SK-N-SH (cell line): ENCODE results near the gene CNPPD1. TPM values are rescaled to one million over a fixed set of nuclear protein-coding genes. Genes with fewer than 3 reads are reported as not detected.

Experiments used
- CTCF ChIA-PET: fragments of 300-600, 350-600 bp; formaldehyde crosslinking; extraction: SDS; loops from one replicate; lab custom pipeline; 2021; lab: Yijun Ruan, JAX
- POLR2A ChIA-PET: fragments of 350-600 bp; sonication (Branson Sonifier 250); formaldehyde crosslinking; extraction: SDS; loops from one replicate; lab custom pipeline; 2020; ENCODE audit warnings: antibody characterized with exemption, inconsistent platforms; lab: Yijun Ruan, JAX
- DNase-seq: peaks from one replicate; pipeline ENCODE4 v3.0.0; 2012
- H2AFZ ChIP-seq: fragments of 200-600 bp; sonication (generic); 2 replicates; pipeline ENCODE4 v1.8.1; 2016; ENCODE audit warnings: antibody characterized with exemption, mild to moderate bottlenecking, low read depth
- H3F3A ChIP-seq: fragments of 200-600 bp; sonication (generic); replicated peaks from 2 replicates; pipeline ENCODE3; 2016; ENCODE audit warnings: antibody characterized with exemption, mild to moderate bottlenecking; ENCODE audit not compliant: insufficient read depth
- H3K27ac ChIP-seq, 2 experiments: fragments of 200-500 bp in 1 of 2; fragments of 200-600 bp in 1 of 2; sonication (Bioruptor generic) in 1 of 2; sonication (generic), shearing (Covaris generic) in 1 of 2; 2 replicates each; pipeline versions ENCODE4 v1.5.1 to v1.6.1; 2014 to 2016; ENCODE audit warnings: low read depth in 2 of 2, inconsistent platforms in 1 of 2, low read length in 1 of 2, mild to moderate bottlenecking in 1 of 2, mixed read lengths in 1 of 2
- H3K27me3 ChIP-seq: fragments of 200-600 bp; sonication (generic), shearing (Covaris generic); 2 replicates; pipeline ENCODE4 v1.6.1; 2016; ENCODE audit warnings: mixed run types; ENCODE audit not compliant: insufficient read depth
- H3K36me3 ChIP-seq, 2 experiments: fragments of 200-500 bp in 1 of 2; fragments of 200-600 bp in 1 of 2; sonication (Bioruptor generic) in 1 of 2; sonication (generic) in 1 of 2; replicated peaks in 1 of 2; 2 replicates each; pipeline versions ENCODE3 to v1.5.1; 2014 to 2016; ENCODE audit warnings: low read length in 1 of 2, mild to moderate bottlenecking in 1 of 2; ENCODE audit not compliant: insufficient read depth in 2 of 2, control insufficient read depth in 1 of 2
- H3K4me1 ChIP-seq, 2 experiments: fragments of 200-500 bp in 1 of 2; fragments of 200-600 bp in 1 of 2; sonication (Bioruptor generic) in 1 of 2; sonication (generic), shearing (Covaris generic) in 1 of 2; 2 replicates each; pipeline versions ENCODE4 v1.5.1 to v1.6.1; 2014 to 2016; ENCODE audit warnings: low read depth in 1 of 2, low read length in 1 of 2, mixed run types in 1 of 2; ENCODE audit not compliant: insufficient read depth in 2 of 2, control insufficient read depth in 1 of 2
- H3K4me2 ChIP-seq: fragments of 200-600 bp; sonication (generic), shearing (Covaris generic); 2 replicates; pipeline ENCODE4 v1.6.1; 2017; ENCODE audit warnings: mixed run types
- H3K4me3 ChIP-seq, 2 experiments: fragments of 200-500 bp in 1 of 2; fragments of 200-600 bp in 1 of 2; sonication (Bioruptor generic) in 1 of 2; sonication (generic), shearing (Covaris generic) in 1 of 2; 2 replicates each; pipeline versions ENCODE4 v1.5.1 to v1.8.1; 2014 to 2016; ENCODE audit warnings: low read depth in 2 of 2, inconsistent platforms in 1 of 2, low read length in 1 of 2, mild to moderate bottlenecking in 1 of 2, mixed read lengths in 1 of 2, moderate library complexity in 1 of 2
- H3K79me2 ChIP-seq: fragments of 200-600 bp; sonication (generic); 2 replicates; pipeline ENCODE4 v1.8.1; 2017; ENCODE audit warnings: mild to moderate bottlenecking; ENCODE audit not compliant: insufficient read depth
- H3K9ac ChIP-seq: fragments of 200-600 bp; sonication (generic); 2 replicates; pipeline ENCODE4 v1.6.1; 2017; ENCODE audit warnings: mixed run types
- H3K9me2 ChIP-seq: fragments of 200-600 bp; sonication (generic); 2 replicates; pipeline ENCODE4 v1.6.1; 2017; ENCODE audit warnings: mixed run types
- H3K9me3 ChIP-seq: fragments of 200-600 bp; sonication (generic); 2 replicates; pipeline ENCODE4 v1.6.1; 2017; ENCODE audit warnings: mixed run types, mild to moderate bottlenecking, moderate library complexity
- H4K20me1 ChIP-seq: fragments of 200-600 bp; sonication (generic); 2 replicates; pipeline ENCODE4 v1.6.1; 2017; ENCODE audit warnings: mild to moderate bottlenecking, mixed run types; ENCODE audit not compliant: insufficient read depth
- FOSL2 ChIP-seq: IDR thresholded peaks from 2 replicates; pipeline ENCODE4 v1.4.0; 2012; ENCODE audit warnings: low read depth, mild to moderate bottlenecking, moderate library complexity, borderline replicate concordance
- FOXJ3 ChIP-seq: sonication (generic); formaldehyde crosslinking; IDR thresholded peaks from 2 replicates; pipeline ENCODE4 v1.5.1; 2020; ENCODE audit warnings: mild to moderate bottlenecking, missing genetic modification reagents
- FOXM1 ChIP-seq: IDR thresholded peaks from 2 replicates; pipeline ENCODE4 v1.4.0; 2012; ENCODE audit warnings: low read depth, mild to moderate bottlenecking
- GABPA ChIP-seq: IDR thresholded peaks from 2 replicates; pipeline ENCODE4 v1.4.0; 2012; ENCODE audit warnings: low read depth, mild to moderate bottlenecking
- IRF3 ChIP-seq: fragments of 150-350 bp; IDR thresholded peaks from 2 replicates; pipeline ENCODE4 v1.6.1; 2016; ENCODE audit warnings: mild to moderate bottlenecking, low read depth, low read length
- RAD21 ChIP-seq: IDR thresholded peaks from 2 replicates; pipeline ENCODE4 v1.6.1; 2012; ENCODE audit warnings: mild to moderate bottlenecking, low read length
- RCOR1 ChIP-seq: fragments of 150-350 bp; IDR thresholded peaks from 2 replicates; pipeline ENCODE4 v1.6.1; 2017; ENCODE audit warnings: antibody characterized with exemption, low read length
- REST ChIP-seq: IDR thresholded peaks from 2 replicates; pipeline ENCODE4 v1.6.1; 2012; ENCODE audit warnings: mild to moderate bottlenecking, low read depth, low read length, moderate library complexity
- RFX5 ChIP-seq: IDR thresholded peaks from 2 replicates; pipeline ENCODE4 v1.6.1; 2012; ENCODE audit warnings: mild to moderate bottlenecking, improper control_type of control experiment, low read length
- SIN3A ChIP-seq: IDR thresholded peaks from 2 replicates; pipeline ENCODE4 v1.6.1; 2012; ENCODE audit warnings: low read depth, mild to moderate bottlenecking, low read length, moderate library complexity, borderline replicate concordance
- TAF1 ChIP-seq: IDR thresholded peaks from 2 replicates; pipeline ENCODE4 v1.6.1; 2012; ENCODE audit warnings: low read depth, mild to moderate bottlenecking, low read length, moderate library complexity, borderline replicate concordance
- TEAD4 ChIP-seq: IDR thresholded peaks from 2 replicates; pipeline ENCODE4 v1.4.0; 2012; ENCODE audit warnings: mild to moderate bottlenecking, borderline replicate concordance; ENCODE audit not compliant: insufficient read depth
- USF2 ChIP-seq: fragments of 150-350 bp; IDR thresholded peaks from 2 replicates; pipeline ENCODE4 v1.6.1; 2017; ENCODE audit warnings: antibody characterized with exemption, low read length, low read depth, borderline replicate concordance
- YY1 ChIP-seq: IDR thresholded peaks from 2 replicates; pipeline ENCODE4 v1.4.0; 2012; ENCODE audit warnings: low read depth, mild to moderate bottlenecking
- WGBS: methylation state at CpG from one replicate; pipeline ENCODE4 v1.1.6; 2017; ENCODE audit warnings: low lambda C conversion rate; 5-methylcytosine and 5-hydroxymethylcytosine counted together
- polyA plus RNA-seq, 3 experiments: library from polyadenylated mRNA; depleted of rRNA; stranded (reverse); fragments of >200 nt; gene quantifications; 2 replicates each; pipeline ENCODE4 v1.2.3, GENCODE V29; 2012

CNPPD1 gene
- polyA plus RNA-seq, 1 of the 3 experiments (the other 2 are of a cell fraction) = 75.9 TPM

GRCh38 chr2:219223831-219224610, 47.3 kb upstream of the CNPPD1 start:
- POLR2A ChIA-PET = no interaction called here

More at GRCh38 chr2:219223831-219224610, 47.3 kb upstream of the CNPPD1 start:
- Histone ChIP-seq H3K9ac (no peak overlapping the region), H3K4me1 (peaks cover 5 to 22% of the 10 kb centered on the region in 2 experiments; a peak in 3 of 4 replicates), H3K9me3 (no peaks in the 10 kb centered on the region), H4K20me1 (no peaks in the 10 kb centered on the region), H3K4me2 (no peak overlapping the region), H3K9me2 (no peaks in the 10 kb centered on the region), H3K27me3 (no peaks in the 10 kb centered on the region), H3F3A (peaks cover 9% of the 10 kb centered on the region), H3K27ac (no peak overlapping the region), H2AFZ (no peak overlapping the region), H3K4me3 (no peak overlapping the region), H3K36me3 (peaks cover 8 to 46% of the 10 kb centered on the region in 2 experiments), H3K79me2 (peaks cover 16% of the 10 kb centered on the region)
- DNase-seq = no peak
- TF ChIP-seq FOXJ3 (CRISPR knock-in tag) (no peak), GABPA (no peak), SIN3A (no peak), FOSL2 (no peak), YY1 (no peak), RFX5 (no peak), TEAD4 (no peak), IRF3 (no peak), TAF1 (no peak), RAD21 (no peak), USF2 (no peak), FOXM1 (no peak), RCOR1 (no peak), REST (no peak)
- CTCF ChIA-PET = interaction anchor here (0.6 to 1.1 kb wide), 3 partner anchors 53 to 71 kb away, joined by 3 to 4 read pairs (median 3); no protein-coding TSS in a partner anchor
- 93% methylated on average over 22 of the region's 31 CpGs for WGBS
